GM12878 (cell line): Measurements from ENCODE around the gene CDON. TPM values are rescaled to one million over a fixed set of nuclear protein-coding genes. Genes with fewer than 3 reads are reported as not detected.

Experiments
- ATAC-seq: fragments of 200-7000 bp; cut with Tn5 transposase; 3 replicates; pipeline ENCODE4 v1.9.1; 2020; ENCODE audit warnings: mild to moderate bottlenecking, moderate library complexity
- BruUV-seq: library from RNA; stranded (reverse); fragments of 400-500 nt; replicated peaks from 2 replicates; lab custom pipeline; 2021; lab: Mats Ljungman, UMichigan
- CTCF ChIA-PET: fragments of 300-600 bp; sonication (Branson Sonifier 250); formaldehyde crosslinking; extraction: SDS; loops from one replicate; lab custom pipeline; 2021; ENCODE audit warnings: inconsistent platforms; lab: Yijun Ruan, JAX
- POLR2A ChIA-PET: fragments of 350-600 bp; formaldehyde crosslinking; extraction: SDS; loops from one replicate; lab custom pipeline; 2021; ENCODE audit warnings: inconsistent platforms; lab: Charles Lee
- RAD21 ChIA-PET: fragments of 300-600 bp; sonication (Branson Sonifier 250); formaldehyde crosslinking; loops from one replicate; lab custom pipeline; 2023; ENCODE audit warnings: antibody characterized with exemption; ENCODE audit not compliant: unreplicated experiment; lab: Charles Lee
- SMC1A ChIA-PET: fragments of 300-600 bp; sonication (Branson Sonifier 250); formaldehyde crosslinking; loops from one replicate; lab custom pipeline; 2023; ENCODE audit not compliant: unreplicated experiment, uncharacterized antibody; lab: Charles Lee
- DNase-seq: peaks from one replicate; pipeline ENCODE4 v3.0.0-alpha.2; 2011; ENCODE audit warnings: low read depth, low spot score
- FAIRE-seq: peaks from 3 replicates; lab custom pipeline; 2011; peaks lifted over from hg19 to GRCh38; lab: Jason Lieb, UNC
- H2AFZ ChIP-seq: 2 replicates; pipeline ENCODE4 v1.6.0; 2011; ENCODE audit warnings: low read depth, low read length, control low read depth; ENCODE audit not compliant: control insufficient read depth
- H3K27ac ChIP-seq: 2 replicates; pipeline ENCODE4 v1.5.1; 2011; ENCODE audit warnings: control low read depth; ENCODE audit not compliant: control insufficient read depth, insufficient read depth
- H3K27me3 ChIP-seq, 2 experiments: replicated peaks in 1 of 2; 2 replicates each; pipeline versions ENCODE4 v1.6.0 to v1.6.1; 2011; ENCODE audit warnings: low read length in 1 of 2; ENCODE audit not compliant: control insufficient read depth in 2 of 2, insufficient read depth in 2 of 2
- H3K36me3 ChIP-seq, 2 experiments: 2 replicates each; pipeline ENCODE4 v1.5.1; 2011; ENCODE audit warnings: low read length in 1 of 2; ENCODE audit not compliant: control insufficient read depth in 2 of 2, insufficient read depth in 2 of 2
- H3K4me1 ChIP-seq: 2 replicates; pipeline ENCODE4 v1.6.1; 2011; ENCODE audit warnings: mild to moderate bottlenecking, low read length, moderate library complexity, mixed read lengths; ENCODE audit not compliant: control insufficient read depth, insufficient read depth
- H3K4me2 ChIP-seq: 2 replicates; pipeline ENCODE4 v1.6.0; 2011; ENCODE audit warnings: control low read depth; ENCODE audit not compliant: control insufficient read depth, insufficient read depth
- H3K4me3 ChIP-seq: fragments of 200-600 bp; sonication (generic); 2 replicates; pipeline ENCODE4 v1.5.1; 2016
- H3K79me2 ChIP-seq: 2 replicates; pipeline ENCODE4 v1.6.0; 2011; ENCODE audit warnings: low read length; ENCODE audit not compliant: control insufficient read depth, insufficient read depth
- H3K9ac ChIP-seq: 2 replicates; pipeline ENCODE4 v1.8.0; 2011; ENCODE audit warnings: low read length, control low read depth, mixed read lengths; ENCODE audit not compliant: control insufficient read depth, insufficient read depth
- H3K9me3 ChIP-seq: replicated peaks from 3 replicates; pipeline ENCODE4 v1.5.1; 2011; ENCODE audit warnings: mild to moderate bottlenecking, low read length; ENCODE audit not compliant: control insufficient read depth, insufficient read depth
- H4K20me1 ChIP-seq: 2 replicates; pipeline ENCODE4 v1.6.0; 2011; ENCODE audit not compliant: control insufficient read depth, insufficient read depth
- FOXM1 ChIP-seq: IDR thresholded peaks from 2 replicates; pipeline ENCODE4 v1.6.1; 2012; ENCODE audit warnings: low read depth, mild to moderate bottlenecking, inconsistent platforms, low read length, moderate library complexity
- MTA3 ChIP-seq: IDR thresholded peaks from 2 replicates; pipeline ENCODE4 v1.6.1; 2012; ENCODE audit warnings: low read length, inconsistent platforms, borderline replicate concordance
- SREBF1 ChIP-seq: IDR thresholded peaks from 2 replicates; pipeline ENCODE4 v1.6.1; 2012; ENCODE audit warnings: mild to moderate bottlenecking, low read length
- TCF3 ChIP-seq: IDR thresholded peaks from 2 replicates; pipeline ENCODE4 v1.6.1; 2012; ENCODE audit warnings: low read depth, mild to moderate bottlenecking, low read length, borderline replicate concordance; ENCODE audit not compliant: insufficient read depth
- WGBS: methylation state at CpG from one replicate; pipeline ENCODE4 v1.1.6; 2016; ENCODE audit warnings: low lambda C conversion rate; ENCODE audit not compliant: insufficient replicate concordance, insufficient coverage; ENCODE audit errors: missing lambda C conversion rate; 5-methylcytosine and 5-hydroxymethylcytosine counted together
- in situ Hi-C: fragments of 300-500 bp; cut with MboI; formaldehyde crosslinking; loops from 9 replicates; pipeline ENCODE4 v1.14.3; 2018; ENCODE audit warnings: mixed read lengths
- intact Hi-C: fragments of 100-400 bp; cut with micrococcal nuclease; formaldehyde crosslinking; loops from one replicate; pipeline ENCODE4 v1.14.2; 2022; ENCODE audit not compliant: unreplicated experiment
- polyA plus RNA-seq, 11 experiments: library from polyadenylated mRNA; depleted of rRNA in 4 of 11; unstranded in 6 of 11; stranded (reverse) in 5 of 11; fragments of >200 nt; fragmentation: Nextera tagmentation in 4 of 11; fragmentation: Illumina TruSeq in 1 of 11; extraction: Ambion mirVana in 4 of 11; extraction: Trizol in 1 of 11; gene quantifications; 1 replicate in 1 of 11; 2 replicates in 10 of 11; pipeline versions ENCODE4 v1.2.1 to v1.2.3, GENCODE V29; 2011 to 2016; ENCODE audit warnings: inconsistent platforms in 2 of 11, missing spikeins in 2 of 11, low read depth in 1 of 11
- total RNA-seq, 4 experiments: library from RNA; depleted of rRNA in 3 of 4; stranded (reverse); fragments of >200 nt in 3 of 4; fragmentation: Illumina TruSeq in 1 of 4; extraction: Trizol in 1 of 4; gene quantifications; 2 replicates each; pipeline versions ENCODE4 v1.2.1 to v1.2.3, GENCODE V29; 2013 to 2021
- TF ChIP-seq, protein P1 (sequence below): IDR thresholded peaks from 2 replicates; pipeline ENCODE4 v1.6.1; 2011; ENCODE audit warnings: low read depth, low read length, improper control_type of control experiment, borderline replicate concordance

The CDON gene
- total and polyA plus RNA-seq, 10 of the 15 experiments (the other 5 are each of a cell fraction or from before 2014, with no cell fraction given) = 0.07 to 4.2 (median 0.36) TPM

DNA sequence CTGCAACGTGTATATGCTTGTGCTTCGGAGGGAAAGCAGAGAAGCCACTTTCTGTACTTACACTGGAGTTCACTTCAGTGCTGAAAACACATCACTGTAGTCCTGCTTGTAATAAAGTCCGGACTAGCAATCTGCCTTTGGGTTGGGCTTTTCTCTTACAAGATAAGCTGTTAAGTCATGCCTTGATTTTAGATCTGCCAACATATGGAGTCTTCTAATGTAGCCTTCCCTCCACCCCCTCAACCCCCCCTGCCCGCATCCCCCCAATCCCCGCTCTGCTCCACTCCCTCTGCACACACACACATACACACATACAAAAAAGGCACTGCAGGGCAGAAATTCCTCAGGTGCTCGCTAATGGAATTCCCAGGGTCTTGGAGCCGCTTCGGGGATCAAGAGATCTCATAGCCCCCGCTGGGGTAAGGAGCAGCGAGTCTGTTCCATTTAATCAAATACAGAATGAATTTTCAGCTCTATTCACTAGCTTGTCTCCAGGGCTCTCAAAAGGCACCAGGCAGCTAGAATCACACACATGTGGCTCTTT is 3.4 kb downstream of the CDON start (continued):
- TF ChIP-seq, protein P1, sequence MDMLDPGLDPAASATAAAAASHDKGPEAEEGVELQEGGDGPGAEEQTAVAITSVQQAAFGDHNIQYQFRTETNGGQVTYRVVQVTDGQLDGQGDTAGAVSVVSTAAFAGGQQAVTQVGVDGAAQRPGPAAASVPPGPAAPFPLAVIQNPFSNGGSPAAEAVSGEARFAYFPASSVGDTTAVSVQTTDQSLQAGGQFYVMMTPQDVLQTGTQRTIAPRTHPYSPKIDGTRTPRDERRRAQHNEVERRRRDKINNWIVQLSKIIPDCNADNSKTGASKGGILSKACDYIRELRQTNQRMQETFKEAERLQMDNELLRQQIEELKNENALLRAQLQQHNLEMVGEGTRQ = no peak

DNA sequence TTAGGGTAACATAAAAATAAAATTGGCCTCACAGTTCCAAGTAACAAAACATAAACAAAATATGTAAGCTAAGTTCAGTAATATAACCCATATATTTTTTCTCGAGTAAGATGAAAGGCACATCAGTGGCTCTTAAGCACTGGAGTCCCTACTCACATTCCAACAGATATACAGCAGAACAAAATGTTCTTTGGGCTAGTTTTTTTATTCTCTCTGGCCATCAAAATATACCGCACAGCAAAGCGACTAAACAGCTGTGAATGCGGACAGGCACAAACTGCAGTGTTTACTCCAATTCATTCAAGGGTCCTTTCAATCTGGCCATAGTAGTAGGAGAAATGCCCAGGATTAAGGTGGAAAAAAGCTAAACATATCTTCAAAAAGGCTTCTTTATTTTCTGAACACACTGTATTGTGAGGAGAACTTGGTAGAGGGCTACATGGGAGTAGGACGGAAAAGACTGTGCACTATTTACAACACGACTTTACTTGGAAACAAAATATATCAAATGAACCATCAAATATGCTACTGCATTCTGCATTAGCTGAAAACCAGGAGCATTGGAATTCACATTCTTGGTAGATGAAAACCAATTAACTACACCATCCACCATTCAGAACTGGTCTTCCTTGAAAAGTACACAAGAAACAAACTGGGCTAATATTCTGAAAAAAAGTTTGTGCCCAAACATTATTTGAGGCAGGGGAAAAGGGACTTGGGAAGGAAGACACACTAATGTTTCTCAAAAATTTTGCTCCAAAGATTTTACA is 4.4 kb downstream of the CDON start:
- no peaks in the 10 kb centered on the region for H3K9me3 ChIP-seq
- no peak for DNase-seq
- FAIRE-seq = no peak
- no peaks in the 10 kb centered on the region for H3K36me3 ChIP-seq
- POLR2A ChIA-PET = interaction anchor here (0.7 to 1.8 kb wide), 2 partner anchors 19 to 74 kb away, joined by 3 to 5 read pairs; no protein-coding TSS in a partner anchor
- H3K27me3 ChIP-seq = peaks cover 1 to 17% of the 10 kb centered on the region in 2 experiments
- SMC1A ChIA-PET = interaction anchor here (0.6 to 2.2 kb wide), 9 partner anchors 9 to 165 kb away, joined by 3 to 8 read pairs (median 5); no protein-coding TSS in a partner anchor
- in situ Hi-C loops (no loop called here), intact Hi-C loops (no loop called here)
- CTCF ChIA-PET = interaction anchor here (0.5 to 2.2 kb wide), 8 partner anchors 11 to 171 kb away, joined by 3 to 10 read pairs (median 4); partner anchors contain the start of gene HYLS1
- RAD21 ChIA-PET = interaction anchor here (0.8 to 2.2 kb wide), 9 partner anchors 12 to 118 kb away, joined by 3 to 9 read pairs (median 4); partner anchors contain the start of gene VSIG10L2
- H3K4me1 ChIP-seq = no peaks in the 10 kb centered on the region
- H4K20me1 ChIP-seq = no peaks in the 10 kb centered on the region
- no peak overlapping the region for H3K4me2 ChIP-seq
- no peak for ATAC-seq
- H3K9ac ChIP-seq = no peak overlapping the region
- no peak overlapping the region for H2AFZ ChIP-seq
- no peak overlapping the region for H3K27ac ChIP-seq
- 54% methylated on average over 6 of the region's 6 CpGs for WGBS
- TF ChIP-seq MTA3 (no peak), SREBF1 (no peak), TCF3 (no peak), FOXM1 (no peak)
- H3K4me3 ChIP-seq = no peak overlapping the region
- BruUV-seq = no TSS peak
- H3K79me2 ChIP-seq = no peaks in the 10 kb centered on the region; the same call in none of the 2 replicates
